ENCODE data around the gene C18orf63.

Gene C18orf63

GRCh38 chr18:74360852-74361655 lies 45.4 kb downstream of the C18orf63 start:
- Mint-ChIP-seq H3K4me1 (no peaks in the 10 kb centered on the region), H3K27me3 (ENCODE audit: low read depth, poor library complexity) (peaks cover 3% of the 10 kb centered on the region), H3K36me3 (ENCODE audit: low read depth) (no peaks in the 10 kb centered on the region), H3K4me3 (no peak overlapping the region), H3K27ac (no peak overlapping the region), H3K9me3 (no peaks in the 10 kb centered on the region)
- no peak for TF ChIP-seq CTCF (IDR thresholded peaks at IDR 0.05)
- no peak for DNase-seq

GRCh38 chr18:74367905-74368304 lies 52.3 kb downstream of the C18orf63 start:
- Mint-ChIP-seq H3K27ac (no peak overlapping the region), H3K9me3 (no peaks in the 10 kb centered on the region), H3K27me3 (ENCODE audit: low read depth, poor library complexity) (peaks cover 3% of the 10 kb centered on the region), H3K36me3 (ENCODE audit: low read depth) (no peaks in the 10 kb centered on the region), H3K4me3 (no peak overlapping the region), H3K4me1 (peaks cover 12% of the 10 kb centered on the region)
- no peak for TF ChIP-seq CTCF (IDR thresholded peaks at IDR 0.05)
- DNase-seq: no peak

- no peak for DNase-seq
- H3K27ac Mint-ChIP-seq: no peak overlapping the region
- no peak for TF ChIP-seq CTCF (IDR thresholded peaks at IDR 0.05)
Measured at GRCh38 chr18:74368901-74369705, 53.5 kb downstream of the C18orf63 start.

GRCh38 chr18:74370115-74370514 lies 54.5 kb downstream of the C18orf63 start:
- Mint-ChIP-seq H3K4me1 (peaks cover 12% of the 10 kb centered on the region), H3K36me3 (ENCODE audit: low read depth) (no peaks in the 10 kb centered on the region), H3K27me3 (ENCODE audit: low read depth, poor library complexity) (peaks cover 3% of the 10 kb centered on the region), H3K4me3 (no peak overlapping the region), H3K9me3 (no peaks in the 10 kb centered on the region), H3K27ac (no peak overlapping the region)
- TF ChIP-seq CTCF (IDR thresholded peaks at IDR 0.05): no peak
- DNase-seq: no peak

More at GRCh38 chr18:74368901-74369705, 53.5 kb downstream of the C18orf63 start:
- no peak overlapping the region for H3K4me3 Mint-ChIP-seq
- H3K9me3 Mint-ChIP-seq: no peaks in the 10 kb centered on the region
- peaks cover 12% of the 10 kb centered on the region for H3K4me1 Mint-ChIP-seq
- H3K27me3 Mint-ChIP-seq (ENCODE audit: low read depth, poor library complexity): peaks cover 3% of the 10 kb centered on the region
- no peaks in the 10 kb centered on the region for H3K36me3 Mint-ChIP-seq (ENCODE audit: low read depth)

GRCh38 chr18:74373428-74373827 lies 57.8 kb downstream of the C18orf63 start:
- Mint-ChIP-seq H3K27ac (no peak overlapping the region), H3K4me3 (no peak overlapping the region), H3K9me3 (no peaks in the 10 kb centered on the region), H3K4me1 (peaks cover 12% of the 10 kb centered on the region), H3K36me3 (ENCODE audit: low read depth) (no peaks in the 10 kb centered on the region), H3K27me3 (ENCODE audit: low read depth, poor library complexity) (peaks cover 7% of the 10 kb centered on the region)
- DNase-seq: no peak
- TF ChIP-seq CTCF (IDR thresholded peaks at IDR 0.05): no peak

All from nephron progenitor cell (in vitro differentiated cells).